HL-60/S4 (cell line): ENCODE results near the gene GOPC.
"Not testable (repeated sequence)": the region's sequence is repeated elsewhere in the genome, so short reads cannot be mapped to it uniquely, and the experiment has no call there.

ENCODE experiments used
- in situ Hi-C: fragments of 300-500 bp; cut with MboI; formaldehyde crosslinking; loops from 2 replicates; pipeline ENCODE4 v1.14.3; 2022; ENCODE audit warnings: low sequenced_read_pairs

GOPC gene

DNA sequence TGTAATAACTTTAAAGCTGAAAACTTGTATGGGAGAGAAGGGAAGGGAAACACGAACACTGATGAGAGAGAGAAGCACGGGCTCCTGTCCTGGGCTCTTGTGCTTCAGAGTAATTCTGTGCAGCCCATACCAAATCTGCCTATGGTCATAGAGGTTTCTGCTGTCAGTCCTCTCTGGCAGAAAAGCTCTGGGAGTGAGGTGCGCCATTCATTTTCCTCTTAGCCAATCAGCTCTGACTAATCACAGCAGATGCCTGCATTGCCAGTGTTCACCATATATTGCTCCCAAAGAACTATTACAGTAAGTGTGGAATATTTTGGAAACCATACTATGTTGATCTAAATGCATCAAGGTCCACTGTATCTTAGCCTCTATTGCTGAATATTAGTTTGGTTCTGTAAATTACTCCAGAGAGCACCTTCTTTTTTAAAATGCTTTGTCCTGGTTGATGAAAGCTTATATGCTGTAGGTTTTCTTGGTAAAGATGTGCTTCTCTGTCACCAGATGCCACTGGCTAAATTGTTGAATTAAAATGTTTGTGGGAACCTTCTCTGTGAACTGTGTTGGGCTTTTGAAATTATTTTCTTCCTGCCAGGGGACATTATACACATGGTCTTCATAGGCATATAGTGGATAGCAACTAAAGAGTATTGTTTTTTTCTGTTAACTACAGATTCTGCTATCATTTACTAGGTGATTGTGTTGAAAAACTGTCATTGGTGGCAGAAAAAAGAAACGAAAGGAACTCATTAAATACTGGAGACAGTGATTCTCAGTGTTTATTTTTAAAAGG lies 81.5 kb downstream of the GOPC start:
- in situ Hi-C loops, result no loop called here

DNA sequence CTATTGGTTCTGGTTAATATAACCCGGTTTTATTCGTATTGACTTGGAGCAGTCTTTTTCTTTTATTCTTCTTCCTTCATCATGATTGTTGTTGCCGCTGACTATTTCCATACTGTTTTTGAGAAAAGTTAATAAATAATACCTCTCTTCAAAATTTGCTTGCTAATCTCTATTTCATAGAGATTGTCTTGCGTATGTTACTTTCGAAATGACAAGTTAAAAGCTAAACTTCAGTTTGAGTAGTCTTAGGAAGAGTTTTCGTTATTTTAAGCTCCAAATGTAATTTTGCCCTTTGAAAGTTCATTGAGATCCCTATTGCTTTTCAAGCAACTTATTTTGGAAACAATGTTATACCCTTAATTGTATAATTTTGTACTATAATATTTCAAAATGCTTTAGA lies 83.4 kb downstream of the GOPC start:
- in situ Hi-C loops, result no loop called here

DNA sequence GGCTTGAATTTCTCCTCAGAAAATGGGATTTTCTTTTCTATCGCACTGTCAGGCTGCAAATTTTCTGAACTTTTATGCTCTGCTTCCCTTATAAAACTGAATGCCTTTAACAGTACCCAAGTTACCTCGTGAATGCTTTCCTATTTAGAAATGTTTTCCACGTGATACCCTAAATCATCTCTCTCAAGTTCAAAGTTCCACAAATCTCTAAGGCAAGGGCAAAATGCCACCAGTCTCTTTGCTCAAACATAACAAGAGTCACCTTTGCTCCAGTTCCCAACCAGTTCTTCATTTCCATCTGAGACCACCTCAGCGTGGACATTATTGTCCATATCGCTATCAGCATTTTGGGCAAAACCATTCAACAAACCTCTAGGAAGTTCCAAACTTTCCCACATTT lies 84.3 kb downstream of the GOPC start:
- in situ Hi-C loops, result not testable (repeated sequence)

DNA sequence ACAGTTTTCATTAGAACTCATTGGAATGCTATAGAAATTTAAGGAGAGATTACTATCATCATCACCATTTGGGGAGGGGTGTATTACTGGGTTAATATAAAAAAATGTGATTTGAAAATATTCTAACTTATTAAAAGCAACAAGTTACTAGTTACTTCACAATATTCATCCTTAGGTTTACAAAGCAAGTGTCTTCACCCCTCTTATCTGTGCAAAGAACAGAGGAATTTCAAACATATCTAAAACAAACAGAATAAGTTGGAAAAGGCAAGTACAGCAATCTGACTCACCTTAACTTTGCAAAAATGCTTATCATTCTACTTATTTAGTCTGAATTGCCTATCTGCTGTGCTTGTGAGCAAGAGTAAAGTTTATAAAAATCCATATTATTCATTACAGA lies 87.0 kb downstream of the GOPC start:
- in situ Hi-C loops, result no loop called here

DNA sequence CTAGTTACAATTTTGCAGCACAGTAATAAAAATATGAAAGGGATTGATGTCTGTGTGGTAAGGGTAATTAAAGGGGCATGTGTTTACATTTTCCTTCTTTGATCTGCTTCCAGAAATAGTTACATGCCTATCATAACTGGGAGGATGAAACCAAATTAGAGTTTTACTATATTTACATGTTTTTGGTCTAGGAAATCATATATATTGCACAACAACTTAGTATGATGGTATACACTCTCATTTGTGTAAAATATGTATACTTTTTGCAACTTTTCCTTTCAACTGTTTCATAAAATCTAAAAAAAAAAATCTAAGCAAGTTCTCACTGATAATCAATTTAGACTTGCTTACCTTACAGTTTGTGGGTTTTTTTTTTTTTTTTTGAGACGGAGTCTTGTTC lies 87.7 kb downstream of the GOPC start:
- in situ Hi-C loops, result no loop called here

DNA sequence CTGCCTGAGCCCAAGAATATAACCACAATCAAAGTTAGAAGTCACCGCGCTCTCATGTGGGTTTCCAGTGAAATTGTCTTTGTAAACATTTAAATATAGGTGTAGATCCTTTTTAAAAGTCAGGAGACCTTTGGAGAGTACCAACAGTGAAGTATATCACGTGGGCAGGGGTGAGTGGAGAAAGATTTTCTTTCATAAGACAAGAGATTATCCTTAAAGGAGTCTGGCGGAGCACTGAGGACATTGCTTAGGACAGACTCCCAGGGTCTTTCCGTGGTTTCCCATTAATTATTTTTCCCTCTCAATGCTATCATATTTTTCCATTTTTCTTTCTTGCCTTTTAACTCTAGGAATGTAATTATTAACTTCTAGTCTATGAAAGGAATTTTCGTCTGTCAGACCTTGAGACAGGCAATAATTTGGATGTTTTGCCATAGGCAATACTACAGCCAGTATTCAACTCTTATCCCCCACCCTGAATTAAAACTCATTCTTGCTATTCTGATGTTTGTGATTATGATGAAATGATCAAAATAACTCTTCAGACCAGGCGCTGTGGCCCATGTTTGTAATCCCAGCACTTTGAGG lies 88.4 kb downstream of the GOPC start:
- in situ Hi-C loops, result no loop called here

DNA sequence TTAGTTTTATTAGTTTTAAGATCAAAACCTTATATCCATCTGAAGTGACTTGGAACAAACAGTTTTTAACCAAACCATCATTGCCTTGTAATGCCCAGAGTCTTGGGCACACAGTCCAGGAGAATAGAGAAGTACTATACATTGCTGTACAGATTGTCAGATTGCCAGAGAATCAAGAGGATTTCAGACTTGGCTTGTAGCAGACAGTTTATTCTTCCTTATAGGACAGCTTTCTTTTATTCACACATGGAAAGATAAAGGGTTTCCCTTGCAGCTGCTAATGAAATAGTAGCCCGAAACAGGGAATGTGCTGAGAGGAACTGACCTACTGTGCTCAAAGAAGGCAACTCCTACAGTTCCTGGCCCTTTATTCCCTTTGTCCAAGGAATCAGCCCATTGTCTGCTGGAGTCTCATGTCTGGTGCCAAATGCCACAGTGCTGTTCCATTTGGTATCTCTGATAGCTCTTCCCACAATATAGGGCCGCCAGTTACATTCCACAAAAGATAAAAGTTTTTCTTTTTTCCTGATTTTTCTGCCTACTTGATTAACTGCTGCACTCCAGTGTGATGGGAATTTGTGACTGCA lies 89.2 kb downstream of the GOPC start:
- in situ Hi-C loops, result no loop called here

DNA sequence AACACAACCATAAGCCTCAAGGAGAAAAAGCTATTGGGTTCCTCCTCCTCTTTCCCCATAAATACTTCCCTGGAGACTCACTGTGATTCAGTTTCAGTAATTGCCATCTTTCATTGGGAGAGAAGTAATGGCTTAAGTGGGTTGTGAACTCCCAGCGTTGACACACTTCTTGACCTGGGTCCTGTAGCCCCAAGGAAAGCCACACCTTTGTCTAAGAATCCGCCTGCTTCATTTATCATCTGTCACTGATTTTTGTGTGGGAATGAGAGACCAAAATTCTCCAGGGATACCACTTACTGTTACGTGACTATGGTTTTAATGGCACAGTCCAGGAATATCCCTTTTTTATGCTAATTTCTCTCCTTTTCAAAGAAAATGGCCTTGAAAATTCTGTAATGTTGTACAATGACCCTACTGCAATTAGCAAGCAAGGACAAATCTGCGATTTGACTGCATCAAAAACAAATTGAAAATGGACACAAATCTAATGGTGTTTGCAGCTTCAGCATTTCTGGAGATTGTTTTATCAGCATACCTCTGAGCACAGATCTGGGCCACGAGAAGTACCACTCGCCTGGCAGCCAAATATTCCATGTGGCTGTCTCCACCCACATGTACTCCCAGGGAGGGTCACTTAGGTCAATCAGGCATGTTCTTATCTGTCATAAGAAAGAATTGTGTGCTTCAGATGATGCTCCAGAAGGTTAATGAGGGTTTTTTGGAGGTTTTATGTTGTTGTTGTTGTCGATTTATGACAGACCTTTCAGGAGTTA lies 90.1 kb downstream of the GOPC start:
- in situ Hi-C loops, result no loop called here
